Liver (tissue), 9 donors: ENCODE results near the gene MBNL2. TPM values are rescaled to one million over a fixed set of nuclear protein-coding genes. Genes with fewer than 3 reads are reported as not detected.

ENCODE experiments used
- DNase-seq: peaks from one replicate; pipeline ENCODE4 v3.0.0-alpha.2; 2017; ENCODE audit warnings: low spot score
- H3K27ac ChIP-seq, 2 donors: one replicate each; pipeline ENCODE4 v1.7.0; 2013; ENCODE audit warnings: inconsistent platforms in 2 of 2, low read length in 2 of 2, control low read depth in 1 of 2, low read depth in 1 of 2, mild to moderate bottlenecking in 1 of 2
- H3K27me3 ChIP-seq, 4 donors: one replicate each; pipeline versions ENCODE4 v1.6.1 to v1.7.0; 2013; ENCODE audit warnings: low read length in 3 of 4, inconsistent platforms in 1 of 4, mild to moderate bottlenecking in 1 of 4, moderate library complexity in 1 of 4; ENCODE audit not compliant: control insufficient read depth in 4 of 4, insufficient read depth in 4 of 4
- H3K36me3 ChIP-seq, 4 donors: one replicate each; pipeline versions ENCODE4 v1.6.1 to v1.7.0; 2013; ENCODE audit warnings: low read length in 3 of 4, mild to moderate bottlenecking in 3 of 4, low read depth in 1 of 4, moderate library complexity in 1 of 4; ENCODE audit not compliant: control insufficient read depth in 4 of 4, insufficient read depth in 3 of 4
- H3K4me1 ChIP-seq, 4 donors: one replicate each; pipeline versions ENCODE4 v1.6.1 to v1.7.0; 2013; ENCODE audit warnings: low read length in 3 of 4, mild to moderate bottlenecking in 3 of 4, moderate library complexity in 1 of 4; ENCODE audit not compliant: control insufficient read depth in 4 of 4, insufficient read depth in 4 of 4
- H3K4me3 ChIP-seq, 3 donors: one replicate each; pipeline versions ENCODE4 v1.6.1 to v1.7.0; 2013; ENCODE audit warnings: low read length in 3 of 3, control low read depth in 1 of 3, low read depth in 1 of 3, mild to moderate bottlenecking in 1 of 3
- H3K9ac ChIP-seq, 2 donors: one replicate each; pipeline ENCODE4 v1.7.0; 2013; ENCODE audit warnings: low read length in 2 of 2, mild to moderate bottlenecking in 2 of 2, moderate library complexity in 2 of 2, control low read depth in 1 of 2, low read depth in 1 of 2
- H3K9me3 ChIP-seq, 4 donors: one replicate each; pipeline versions ENCODE4 v1.6.1 to v1.7.0; 2013; ENCODE audit warnings: low read length in 3 of 4; ENCODE audit not compliant: control insufficient read depth in 4 of 4
- ATF3 ChIP-seq: IDR thresholded peaks from 2 replicates; pipeline ENCODE4 v1.6.1; 2016; ENCODE audit warnings: antibody characterized with exemption
- CTCF ChIP-seq: fragments of 150-350 bp; IDR thresholded peaks from 2 replicates; pipeline ENCODE4 v1.5.1; 2017; ENCODE audit warnings: improper control_type of control experiment, low read depth, low read length; ENCODE audit not compliant: missing input control
- EGR1 ChIP-seq, 2 donors: IDR thresholded peaks; 2 replicates each; pipeline ENCODE4 v1.6.1; 2016 to 2018; ENCODE audit warnings: antibody characterized with exemption in 2 of 2, low read depth in 2 of 2
- FOXA1 ChIP-seq: IDR thresholded peaks from 2 replicates; pipeline ENCODE4 v1.6.1; 2016; ENCODE audit warnings: antibody characterized with exemption
- GABPA ChIP-seq, 2 donors: IDR thresholded peaks in 1 of 2; conservative IDR thresholded peaks in 1 of 2; 2 replicates each; pipeline ENCODE4 v1.6.1; 2016; ENCODE audit warnings: antibody characterized with exemption in 2 of 2, mild to moderate bottlenecking in 1 of 2, moderate library complexity in 1 of 2
- HNF4A ChIP-seq, 2 donors: conservative IDR thresholded peaks; 2 replicates each; pipeline ENCODE4 v1.6.1; 2016; ENCODE audit warnings: antibody characterized with exemption in 2 of 2, mild to moderate bottlenecking in 2 of 2
- HNF4G ChIP-seq: IDR thresholded peaks from 2 replicates; pipeline ENCODE4 v1.6.1; 2016; ENCODE audit warnings: antibody characterized with exemption
- JUND ChIP-seq, 2 donors: IDR thresholded peaks; 2 replicates each; pipeline ENCODE4 v1.6.1; 2016; ENCODE audit warnings: antibody characterized with exemption in 2 of 2
- MAX ChIP-seq: IDR thresholded peaks from 2 replicates; pipeline ENCODE4 v1.6.1; 2016; ENCODE audit warnings: antibody characterized with exemption
- NR2F2 ChIP-seq: IDR thresholded peaks from 2 replicates; pipeline ENCODE4 v1.6.1; 2016; ENCODE audit warnings: antibody characterized with exemption
- RAD21 ChIP-seq, 2 donors: IDR thresholded peaks; 2 replicates each; pipeline ENCODE4 v1.6.1; 2016; ENCODE audit warnings: antibody characterized with exemption in 2 of 2, mild to moderate bottlenecking in 2 of 2
- RXRA ChIP-seq, 2 donors: IDR thresholded peaks; 2 replicates each; pipeline ENCODE4 v1.6.1; 2017 to 2018; ENCODE audit warnings: antibody characterized with exemption in 2 of 2, mild to moderate bottlenecking in 1 of 2
- SP1 ChIP-seq: IDR thresholded peaks from 2 replicates; pipeline ENCODE4 v1.6.1; 2018; ENCODE audit warnings: antibody characterized with exemption, mild to moderate bottlenecking
- TAF1 ChIP-seq: conservative IDR thresholded peaks from 2 replicates; pipeline ENCODE4 v1.6.1; 2016; ENCODE audit warnings: antibody characterized with exemption, mild to moderate bottlenecking
- YY1 ChIP-seq: IDR thresholded peaks from 2 replicates; pipeline ENCODE4 v1.6.1; 2016; ENCODE audit warnings: antibody characterized with exemption, mild to moderate bottlenecking
- ZBTB33 ChIP-seq: IDR thresholded peaks from 2 replicates; pipeline ENCODE4 v1.6.1; 2016; ENCODE audit warnings: antibody characterized with exemption
- WGBS: extraction: QIAGEN DNeasy Blood & Tissue Kit; methylation state at CpG from one replicate; pipeline ENCODE4 v1.1.7; 2013; 5-methylcytosine and 5-hydroxymethylcytosine counted together
- polyA plus RNA-seq, 2 donors: library from polyadenylated mRNA; stranded (reverse) in 1 of 2; unstranded in 1 of 2; fragments of 200-250 nt in 1 of 2; fragments of >200 nt in 1 of 2; fragmentation: Nextera tagmentation in 1 of 2; extraction: Ambion mirVana in 1 of 2; gene quantifications; one replicate each; pipeline versions ENCODE4 v1.2.1 to v1.2.3, GENCODE V29; 2013 to 2015
- total RNA-seq, 2 donors: library from RNA; depleted of rRNA; stranded (reverse); fragments of >200 nt; gene quantifications; one replicate each; pipeline ENCODE4 v1.2.3, GENCODE V29; 2014
- donor health status: healthy.
- donor health status: healthy.
- donor health status: healthy.
- donor health status: healthy.
- donor health status: healthy.

The MBNL2 gene
- total and polyA plus RNA-seq, 4 donors, result 16.0 to 49.6 (median 36.8) TPM

GRCh38 chr13:97382276-97382675, 160.1 kb downstream of the MBNL2 start (continued):
- TF ChIP-seq CTCF (no peak), HNF4A (conservative IDR thresholded peaks at IDR 0.05) (no peak), GABPA (IDR thresholded peaks at IDR 0.05 in 1 of 2, conservative IDR thresholded peaks at IDR 0.05 in 1 of 2) (no peak), HNF4G (no peak), ATF3 (no peak), YY1 (no peak)

- Histone ChIP-seq H3K4me1 (no peaks in the 10 kb centered on the region), H3K36me3 (peaks cover 1 to 38% (median 22%) of the 10 kb centered on the region in 4 donors), H3K4me3 (no peak overlapping the region), H3K9me3 (no peaks in the 10 kb centered on the region), H3K9ac (no peak overlapping the region), H3K27ac (no peak overlapping the region), H3K27me3 (no peaks in the 10 kb centered on the region)
- DNase-seq, result no peak
- TF ChIP-seq MAX (no peak), TAF1 (no peak), HNF4G (no peak), ATF3 (no peak), EGR1 (IDR thresholded peaks at IDR 0.05; ENCODE audit: low read depth in 2 of 2) (no peak), JUND (IDR thresholded peaks at IDR 0.05) (no peak), RAD21 (IDR thresholded peaks at IDR 0.05) (no peak), GABPA (IDR thresholded peaks at IDR 0.05 in 1 of 2, conservative IDR thresholded peaks at IDR 0.05 in 1 of 2) (no peak), ZBTB33 (no peak), SP1 (no peak), HNF4A (conservative IDR thresholded peaks at IDR 0.05) (no peak), FOXA1 (no peak)
- WGBS, result 77% methylated on average over 2 of the region's 2 CpGs
Observed at GRCh38 chr13:97384371-97384770, 162.2 kb downstream of the MBNL2 start.

GRCh38 chr13:97385146-97385545, 163.0 kb downstream of the MBNL2 start:
- no peak overlapping the region for H3K27ac ChIP-seq
- no peak for TF ChIP-seq RXRA (IDR thresholded peaks at IDR 0.05)
- no peak for TF ChIP-seq HNF4A (conservative IDR thresholded peaks at IDR 0.05)
- no peak for TF ChIP-seq GABPA (IDR thresholded peaks at IDR 0.05 in 1 of 2, conservative IDR thresholded peaks at IDR 0.05 in 1 of 2)
- TF ChIP-seq FOXA1, result no peak
- no peak for TF ChIP-seq ZBTB33
- no peak for TF ChIP-seq JUND (IDR thresholded peaks at IDR 0.05)
- no peak for TF ChIP-seq NR2F2
- TF ChIP-seq HNF4G, result no peak
- no peak for TF ChIP-seq EGR1 (IDR thresholded peaks at IDR 0.05; ENCODE audit: low read depth in 2 of 2)

More at GRCh38 chr13:97385146-97385545, 163.0 kb downstream of the MBNL2 start:
- H3K4me3 ChIP-seq, result no peak overlapping the region
- no peak overlapping the region for H3K9ac ChIP-seq
- peaks cover 1 to 38% (median 22%) of the 10 kb centered on the region in 4 donors for H3K36me3 ChIP-seq
- H3K4me1 ChIP-seq, result no peaks in the 10 kb centered on the region
- no peak for DNase-seq
- H3K27me3 ChIP-seq, result no peaks in the 10 kb centered on the region
- no peaks in the 10 kb centered on the region for H3K9me3 ChIP-seq
